HG03565 (cell line): ENCODE data around the gene FRS3.
A peak's percentile ranks its signal among the peaks of the same experiment; 100 is the strongest.

Experiments used
- ATAC-seq: cut with Tn5 transposase; IDR thresholded peaks from one replicate; pipeline ENCODE4 v1.9.1; 2021; ENCODE audit warnings: mild to moderate bottlenecking, moderate library complexity; ENCODE audit not compliant: unreplicated experiment

Gene FRS3

DNA sequence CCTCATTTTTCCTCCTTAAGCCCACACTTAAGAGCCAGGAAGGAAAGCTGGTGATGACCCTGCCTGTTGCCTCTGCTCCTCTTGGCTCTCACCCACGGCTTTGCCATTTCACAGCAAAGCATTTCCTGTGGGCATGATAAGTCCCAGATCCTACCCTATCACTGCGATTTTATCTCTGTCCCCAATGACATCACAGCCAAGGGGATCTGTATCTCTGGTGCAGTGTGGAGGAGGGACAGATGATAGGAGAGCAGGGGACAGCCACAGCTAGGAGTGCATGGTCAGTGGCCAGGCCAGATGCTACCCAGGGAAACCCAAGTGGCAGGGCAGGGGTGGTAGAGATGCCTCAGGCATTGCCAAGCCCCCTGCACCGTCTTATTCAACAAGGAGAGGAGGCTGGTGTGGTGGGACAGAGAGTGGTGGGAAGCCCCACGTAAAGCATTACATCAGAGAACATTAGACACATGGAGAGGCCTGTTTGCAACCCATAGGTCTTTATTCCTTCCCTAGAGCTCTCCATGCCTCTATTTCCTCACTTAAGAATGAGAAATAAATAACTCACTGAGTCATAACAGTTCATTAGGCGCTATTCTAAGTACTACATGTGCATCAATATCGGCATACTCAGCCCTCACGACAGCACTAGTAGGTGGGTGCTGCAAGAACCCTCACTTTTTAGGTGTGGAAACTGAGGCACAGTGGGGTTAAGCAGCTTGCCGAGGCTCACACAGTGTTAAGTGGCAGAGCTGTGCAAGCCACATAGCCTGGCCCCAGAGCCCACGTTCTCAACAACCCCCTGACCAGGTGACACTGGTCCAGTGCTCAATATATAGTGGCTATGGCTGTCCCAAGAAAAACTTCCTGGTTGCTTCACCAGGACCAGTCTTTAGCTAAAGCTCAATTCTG is 48.9 kb downstream of the FRS3 start:
- no peak for ATAC-seq

- no peak for ATAC-seq
Observed at GRCh38 chr6:41729624-41730023, 50.1 kb downstream of the FRS3 start.

DNA sequence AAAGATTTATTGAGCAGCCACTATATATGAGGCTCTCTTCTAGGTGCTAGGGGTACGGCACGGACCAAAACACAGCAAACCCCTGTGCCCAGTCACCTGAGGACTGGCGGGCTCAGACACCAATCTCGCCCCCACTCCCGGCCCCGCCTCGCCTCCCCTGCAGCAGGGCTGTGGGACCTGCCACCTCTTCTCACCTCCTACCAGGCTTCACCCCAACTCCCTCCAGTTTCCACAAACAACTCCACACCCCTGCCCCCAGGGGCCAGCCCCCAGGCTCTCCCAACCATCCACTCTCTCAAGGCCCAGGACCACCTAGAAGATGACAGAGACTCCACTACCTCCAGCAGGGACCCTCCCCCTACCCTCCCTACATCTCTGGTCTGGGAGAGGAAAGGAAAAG is 50.7 kb downstream of the FRS3 start:
- ATAC-seq = no peak

GRCh38 chr6:41728073-41728936 is 51.4 kb downstream of the FRS3 start:
- ATAC-seq = no peak

DNA sequence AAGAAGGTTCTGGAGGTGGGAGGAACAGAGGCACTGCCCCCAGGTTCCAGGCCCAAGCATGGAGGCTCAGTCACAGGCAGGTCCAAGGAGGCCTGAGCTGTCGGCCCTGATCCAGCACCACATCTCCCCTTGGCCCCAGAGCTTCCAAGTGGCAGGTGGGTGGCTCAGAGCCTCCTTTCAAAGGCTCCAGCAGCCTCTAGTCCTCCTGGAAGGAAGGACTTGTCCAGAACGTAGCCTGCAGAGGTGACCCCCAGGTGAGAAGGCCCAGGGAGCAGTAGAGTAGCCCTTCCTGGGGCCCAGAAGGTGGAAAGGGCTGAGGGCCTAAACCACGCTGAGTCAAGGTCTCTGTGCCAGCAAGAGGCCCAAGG is 52.0 kb downstream of the FRS3 start:
- ATAC-seq = no peak

- no peak for ATAC-seq
Observed at GRCh38 chr6:41726876-41727275, 52.8 kb downstream of the FRS3 start.

- no peak for ATAC-seq
Observed at GRCh38 chr6:41724586-41725501, 54.9 kb downstream of the FRS3 start.

- no peak for ATAC-seq
Observed at GRCh38 chr6:41724228-41724580, 55.5 kb downstream of the FRS3 start.

DNA sequence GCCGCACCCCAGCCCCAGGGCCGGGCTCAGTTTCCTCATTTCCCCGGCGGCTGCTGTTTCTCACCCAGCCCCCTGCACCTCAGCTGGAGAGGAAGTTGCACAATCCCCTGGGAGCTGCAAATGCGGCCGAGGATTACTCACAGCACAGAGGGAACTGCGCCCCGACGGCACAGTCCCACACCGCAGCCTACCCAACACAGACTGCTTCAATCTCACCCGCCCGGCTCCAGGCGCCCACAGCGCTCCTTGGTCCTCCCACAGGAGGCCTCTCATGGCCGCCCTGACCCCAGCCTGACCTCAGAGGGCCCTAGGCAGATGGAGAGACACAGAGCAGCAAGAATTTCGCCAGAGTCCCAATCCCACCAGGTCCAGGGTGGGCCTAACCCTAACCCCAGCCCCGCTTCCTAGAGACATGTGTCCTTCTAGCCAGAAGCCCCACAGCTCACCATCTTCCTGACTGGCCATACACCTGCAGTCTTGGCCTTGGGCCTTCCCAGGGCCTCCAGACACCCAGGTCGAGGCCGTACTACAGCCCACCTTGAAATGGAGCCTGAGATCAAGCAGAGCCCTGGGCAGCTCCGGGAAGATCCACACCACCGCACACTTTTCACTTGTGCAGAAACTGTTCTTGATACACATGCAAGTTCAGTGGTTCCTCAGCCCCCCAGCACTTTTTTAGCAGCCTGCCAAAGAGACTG is 56.0 kb downstream of the FRS3 start:
- ATAC-seq = peak; percentile 54

- ATAC-seq = no peak
Observed at GRCh38 chr6:41722969-41723529, 56.7 kb downstream of the FRS3 start.

GRCh38 chr6:41721414-41721813 is 58.3 kb downstream of the FRS3 start:
- ATAC-seq = no peak

GRCh38 chr6:41720783-41721182 is 58.9 kb downstream of the FRS3 start:
- no peak for ATAC-seq

DNA sequence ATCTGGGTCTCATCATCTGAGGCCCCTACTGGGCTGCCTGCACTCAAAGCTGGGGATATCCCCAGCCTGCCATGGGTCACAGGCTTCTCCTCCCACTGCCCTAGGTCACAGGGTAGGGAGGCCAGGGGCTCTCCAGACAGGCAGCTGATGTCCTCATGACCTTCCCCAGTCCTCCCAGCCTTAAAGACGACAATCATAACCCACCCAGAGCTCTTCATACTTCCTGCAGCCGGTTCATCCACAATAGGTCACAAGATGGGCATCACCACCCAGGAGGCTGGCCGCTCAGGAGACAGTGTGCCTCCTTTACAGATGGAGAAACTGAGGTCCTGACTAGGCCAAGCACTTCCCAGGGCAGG is 59.5 kb downstream of the FRS3 start:
- ATAC-seq = no peak
